GM23338 (cell line): ENCODE data around the gene DDX18. TPM values are rescaled to one million over a fixed set of nuclear protein-coding genes. Genes with fewer than 3 reads are reported as not detected.

Source experiments
- ATAC-seq: fragments of 200-7000 bp; cut with Tn5 transposase; 3 replicates; pipeline ENCODE4 v1.9.1; 2020
- DNase-seq: peaks from one replicate; pipeline ENCODE4 v3.0.0-alpha.2; 2015; ENCODE audit warnings: low spot score
- H2AFZ ChIP-seq: fragments of 200-600 bp; sonication (generic); 2 replicates; pipeline ENCODE4 v1.8.0; 2016; ENCODE audit warnings: antibody characterized with exemption, mild to moderate bottlenecking, moderate library complexity
- H3F3A ChIP-seq: fragments of 200-600 bp; sonication (generic); replicated peaks from 2 replicates; pipeline ENCODE4 v1.8.0; 2017; ENCODE audit warnings: antibody characterized with exemption, mixed run types, low read depth
- H3K27ac ChIP-seq: fragments of 200-600 bp; sonication (generic); 2 replicates; pipeline ENCODE4 v1.6.1; 2016; ENCODE audit warnings: low read depth
- H3K27me3 ChIP-seq: fragments of 200-600 bp; sonication (generic); 2 replicates; pipeline ENCODE4 v1.8.0; 2016; ENCODE audit warnings: mild to moderate bottlenecking, mixed run types, moderate library complexity; ENCODE audit not compliant: insufficient read depth
- H3K36me3 ChIP-seq: fragments of 200-600 bp; sonication (generic); 2 replicates; pipeline ENCODE4 v1.8.0; 2016; ENCODE audit warnings: mild to moderate bottlenecking; ENCODE audit not compliant: insufficient read depth
- H3K4me1 ChIP-seq: fragments of 200-600 bp; sonication (generic); 2 replicates; pipeline ENCODE4 v1.8.0; 2016; ENCODE audit warnings: mild to moderate bottlenecking, moderate library complexity; ENCODE audit not compliant: insufficient read depth
- H3K4me2 ChIP-seq: fragments of 200-600 bp; sonication (generic); 2 replicates; pipeline ENCODE4 v1.7.1; 2017; ENCODE audit warnings: mixed run types
- H3K4me3 ChIP-seq: fragments of 200-600 bp; sonication (generic); 2 replicates; pipeline ENCODE4 v1.6.1; 2016; ENCODE audit warnings: mixed run types
- H3K79me2 ChIP-seq: fragments of 200-600 bp; sonication (generic); replicated peaks from 2 replicates; pipeline ENCODE4 v1.8.0; 2017; ENCODE audit warnings: mild to moderate bottlenecking; ENCODE audit not compliant: insufficient read depth
- H3K9me2 ChIP-seq: fragments of 200-600 bp; sonication (generic); 2 replicates; pipeline ENCODE4 v1.8.0; 2017; ENCODE audit not compliant: insufficient read depth
- H4K20me1 ChIP-seq: fragments of 200-600 bp; sonication (generic); replicated peaks from 2 replicates; pipeline ENCODE4 v1.8.0; 2017; ENCODE audit warnings: mild to moderate bottlenecking; ENCODE audit not compliant: insufficient read depth
- H3K27ac Mint-ChIP-seq: 2 replicates; pipeline ENCODE4 v1.8.0; 2020; ENCODE audit warnings: inconsistent platforms, mild to moderate bottlenecking, moderate library complexity, mixed read lengths
- H3K27me3 Mint-ChIP-seq: 3 replicates; pipeline ENCODE4 v1.8.0; 2022; ENCODE audit warnings: low read depth, mild to moderate bottlenecking, moderate library complexity, mixed read lengths, inconsistent platforms; ENCODE audit not compliant: insufficient read depth, poor library complexity
- H3K36me3 Mint-ChIP-seq: 3 replicates; pipeline ENCODE4 v1.8.0; 2021; ENCODE audit warnings: low read depth, mild to moderate bottlenecking, inconsistent platforms, moderate library complexity, mixed read lengths
- H3K4me1 Mint-ChIP-seq: 3 replicates; pipeline ENCODE4 v1.8.0; 2020; ENCODE audit warnings: mild to moderate bottlenecking, inconsistent platforms, mixed read lengths
- H3K4me3 Mint-ChIP-seq: 3 replicates; pipeline ENCODE4 v1.8.0; 2021; ENCODE audit warnings: moderate library complexity, mild to moderate bottlenecking, inconsistent platforms, mixed read lengths
- H3K9me3 Mint-ChIP-seq: 3 replicates; pipeline ENCODE4 v1.8.0; 2020; ENCODE audit warnings: moderate library complexity, mild to moderate bottlenecking, inconsistent platforms, mixed read lengths
- CREB1 ChIP-seq: fragments of 250-450 bp; sonication (Bioruptor Pico); IDR thresholded peaks from 2 replicates; pipeline ENCODE4 v1.5.0; 2020; ENCODE audit warnings: low read depth, mild to moderate bottlenecking, moderate library complexity
- EZH2 ChIP-seq: fragments of 200-600 bp; sonication (generic); IDR thresholded peaks from one replicate; pipeline ENCODE4 v1.8.0; 2017; ENCODE audit warnings: antibody characterized with exemption, mild to moderate bottlenecking, low read depth; ENCODE audit not compliant: unreplicated experiment
- EZH2phosphoT487 ChIP-seq: fragments of 200-600 bp; sonication (generic); IDR thresholded peaks from one replicate; pipeline ENCODE4 v1.8.1; 2018; ENCODE audit warnings: antibody characterized with exemption; ENCODE audit not compliant: unreplicated experiment
- JUNB ChIP-seq: IDR thresholded peaks from one replicate; pipeline ENCODE4 v1.6.1; 2016; ENCODE audit warnings: antibody characterized with exemption; ENCODE audit not compliant: unreplicated experiment
- NANOG ChIP-seq: IDR thresholded peaks from 2 replicates; pipeline ENCODE4 v1.6.1; 2016; ENCODE audit warnings: antibody characterized with exemption, borderline replicate concordance
- POLR2AphosphoS5 ChIP-seq: IDR thresholded peaks from 2 replicates; pipeline ENCODE4 v1.6.1; 2016; ENCODE audit warnings: antibody characterized with exemption, low read depth
- REST ChIP-seq: IDR thresholded peaks from one replicate; pipeline ENCODE4 v1.6.1; 2018; ENCODE audit warnings: antibody characterized with exemption; ENCODE audit not compliant: unreplicated experiment
- STAT1 ChIP-seq: IDR thresholded peaks from one replicate; pipeline ENCODE4 v1.6.1; 2016; ENCODE audit warnings: antibody characterized with exemption; ENCODE audit not compliant: unreplicated experiment
- ZNF114 ChIP-seq: fragments of 250-450 bp; sonication (Bioruptor Pico); IDR thresholded peaks from 2 replicates; pipeline ENCODE4 v1.5.0; 2020; ENCODE audit warnings: mild to moderate bottlenecking, moderate library complexity
- ZNF331 ChIP-seq: fragments of 250-450 bp; sonication (Bioruptor Pico); IDR thresholded peaks from 2 replicates; pipeline ENCODE4 v1.5.0; 2020; ENCODE audit warnings: low read depth, mild to moderate bottlenecking, moderate library complexity
- polyA plus RNA-seq: library from polyadenylated mRNA; unstranded; fragments of >200 nt; fragmentation: Nextera tagmentation; extraction: Ambion mirVana; gene quantifications from 2 replicates; pipeline ENCODE4 v1.2.1, GENCODE V29; 2016
- total RNA-seq: library from RNA; depleted of rRNA; stranded (reverse); fragments of >200 nt; shearing (Covaris generic); gene quantifications from 2 replicates; pipeline ENCODE4 v1.2.3, GENCODE V29; 2014
- TF ChIP-seq, protein P1 (sequence below): fragments of 250-450 bp; sonication (Bioruptor Pico); IDR thresholded peaks from 2 replicates; pipeline ENCODE4 v1.5.0; 2020; ENCODE audit warnings: mild to moderate bottlenecking, moderate library complexity
- TF ChIP-seq, protein P2 (sequence below): IDR thresholded peaks from 2 replicates; pipeline ENCODE4 v1.6.1; 2016; ENCODE audit warnings: antibody characterized with exemption

Gene DDX18
- total and polyA plus RNA-seq, 2 experiments from 2014 or later, result 102 to 169 TPM

- H3K27me3 Mint-ChIP-seq, result no peaks in the 10 kb centered on the region
- H3K4me1 Mint-ChIP-seq, result peaks cover 9% of the 10 kb centered on the region
- peaks cover 35% of the 10 kb centered on the region for H3K79me2 ChIP-seq
- H3F3A ChIP-seq, result no peaks in the 10 kb centered on the region
- H3K4me1 ChIP-seq, result peaks cover 8% of the 10 kb centered on the region; the same call in 1 of the 2 replicates
- H2AFZ ChIP-seq, result no peak overlapping the region
- no peaks in the 10 kb centered on the region; the same call in 2 of the 3 replicates for H3K9me3 Mint-ChIP-seq
- no peak overlapping the region for H3K4me3 Mint-ChIP-seq
- no peak overlapping the region for H3K4me2 ChIP-seq
- H3K27me3 ChIP-seq, result no peaks in the 10 kb centered on the region
- TF ChIP-seq, protein P1, sequence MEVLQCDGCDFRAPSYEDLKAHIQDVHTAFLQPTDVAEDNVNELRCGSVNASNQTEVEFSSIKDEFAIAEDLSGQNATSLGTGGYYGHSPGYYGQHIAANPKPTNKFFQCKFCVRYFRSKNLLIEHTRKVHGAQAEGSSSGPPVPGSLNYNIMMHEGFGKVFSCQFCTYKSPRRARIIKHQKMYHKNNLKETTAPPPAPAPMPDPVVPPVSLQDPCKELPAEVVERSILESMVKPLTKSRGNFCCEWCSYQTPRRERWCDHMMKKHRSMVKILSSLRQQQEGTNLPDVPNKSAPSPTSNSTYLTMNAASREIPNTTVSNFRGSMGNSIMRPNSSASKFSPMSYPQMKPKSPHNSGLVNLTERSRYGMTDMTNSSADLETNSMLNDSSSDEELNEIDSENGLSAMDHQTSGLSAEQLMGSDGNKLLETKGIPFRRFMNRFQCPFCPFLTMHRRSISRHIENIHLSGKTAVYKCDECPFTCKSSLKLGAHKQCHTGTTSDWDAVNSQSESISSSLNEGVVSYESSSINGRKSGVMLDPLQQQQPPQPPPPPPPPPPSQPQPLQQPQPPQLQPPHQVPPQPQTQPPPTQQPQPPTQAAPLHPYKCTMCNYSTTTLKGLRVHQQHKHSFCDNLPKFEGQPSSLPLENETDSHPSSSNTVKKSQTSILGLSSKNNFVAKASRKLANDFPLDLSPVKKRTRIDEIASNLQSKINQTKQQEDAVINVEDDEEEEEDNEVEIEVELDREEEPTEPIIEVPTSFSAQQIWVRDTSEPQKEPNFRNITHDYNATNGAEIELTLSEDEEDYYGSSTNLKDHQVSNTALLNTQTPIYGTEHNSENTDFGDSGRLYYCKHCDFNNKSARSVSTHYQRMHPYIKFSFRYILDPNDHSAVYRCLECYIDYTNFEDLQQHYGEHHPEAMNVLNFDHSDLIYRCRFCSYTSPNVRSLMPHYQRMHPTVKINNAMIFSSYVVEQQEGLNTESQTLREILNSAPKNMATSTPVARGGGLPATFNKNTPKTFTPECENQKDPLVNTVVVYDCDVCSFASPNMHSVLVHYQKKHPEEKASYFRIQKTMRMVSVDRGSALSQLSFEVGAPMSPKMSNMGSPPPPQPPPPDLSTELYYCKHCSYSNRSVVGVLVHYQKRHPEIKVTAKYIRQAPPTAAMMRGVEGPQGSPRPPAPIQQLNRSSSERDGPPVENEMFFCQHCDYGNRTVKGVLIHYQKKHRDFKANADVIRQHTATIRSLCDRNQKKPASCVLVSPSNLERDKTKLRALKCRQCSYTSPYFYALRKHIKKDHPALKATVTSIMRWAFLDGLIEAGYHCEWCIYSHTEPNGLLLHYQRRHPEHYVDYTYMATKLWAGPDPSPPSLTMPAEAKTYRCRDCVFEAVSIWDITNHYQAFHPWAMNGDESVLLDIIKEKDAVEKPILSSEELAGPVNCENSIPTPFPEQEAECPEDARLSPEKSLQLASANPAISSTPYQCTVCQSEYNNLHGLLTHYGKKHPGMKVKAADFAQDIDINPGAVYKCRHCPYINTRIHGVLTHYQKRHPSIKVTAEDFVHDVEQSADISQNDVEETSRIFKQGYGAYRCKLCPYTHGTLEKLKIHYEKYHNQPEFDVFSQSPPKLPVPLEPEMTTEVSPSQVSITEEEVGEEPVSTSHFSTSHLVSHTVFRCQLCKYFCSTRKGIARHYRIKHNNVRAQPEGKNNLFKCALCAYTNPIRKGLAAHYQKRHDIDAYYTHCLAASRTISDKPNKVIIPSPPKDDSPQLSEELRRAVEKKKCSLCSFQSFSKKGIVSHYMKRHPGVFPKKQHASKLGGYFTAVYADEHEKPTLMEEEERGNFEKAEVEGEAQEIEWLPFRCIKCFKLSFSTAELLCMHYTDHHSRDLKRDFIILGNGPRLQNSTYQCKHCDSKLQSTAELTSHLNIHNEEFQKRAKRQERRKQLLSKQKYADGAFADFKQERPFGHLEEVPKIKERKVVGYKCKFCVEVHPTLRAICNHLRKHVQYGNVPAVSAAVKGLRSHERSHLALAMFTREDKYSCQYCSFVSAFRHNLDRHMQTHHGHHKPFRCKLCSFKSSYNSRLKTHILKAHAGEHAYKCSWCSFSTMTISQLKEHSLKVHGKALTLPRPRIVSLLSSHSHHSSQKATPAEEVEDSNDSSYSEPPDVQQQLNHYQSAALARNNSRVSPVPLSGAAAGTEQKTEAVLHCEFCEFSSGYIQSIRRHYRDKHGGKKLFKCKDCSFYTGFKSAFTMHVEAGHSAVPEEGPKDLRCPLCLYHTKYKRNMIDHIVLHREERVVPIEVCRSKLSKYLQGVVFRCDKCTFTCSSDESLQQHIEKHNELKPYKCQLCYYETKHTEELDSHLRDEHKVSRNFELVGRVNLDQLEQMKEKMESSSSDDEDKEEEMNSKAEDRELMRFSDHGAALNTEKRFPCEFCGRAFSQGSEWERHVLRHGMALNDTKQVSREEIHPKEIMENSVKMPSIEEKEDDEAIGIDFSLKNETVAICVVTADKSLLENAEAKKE (CRISPR knock-in tag), result no peak
- TF ChIP-seq ZNF331 (no peak), EZH2 (no peak), ZNF114 (CRISPR knock-in tag) (no peak), CREB1 (no peak), JUNB (no peak), STAT1 (no peak), REST (no peak), NANOG (no peak), POLR2AphosphoS5 (no peak), EZH2phosphoT487 (no peak)
- TF ChIP-seq, protein P2, sequence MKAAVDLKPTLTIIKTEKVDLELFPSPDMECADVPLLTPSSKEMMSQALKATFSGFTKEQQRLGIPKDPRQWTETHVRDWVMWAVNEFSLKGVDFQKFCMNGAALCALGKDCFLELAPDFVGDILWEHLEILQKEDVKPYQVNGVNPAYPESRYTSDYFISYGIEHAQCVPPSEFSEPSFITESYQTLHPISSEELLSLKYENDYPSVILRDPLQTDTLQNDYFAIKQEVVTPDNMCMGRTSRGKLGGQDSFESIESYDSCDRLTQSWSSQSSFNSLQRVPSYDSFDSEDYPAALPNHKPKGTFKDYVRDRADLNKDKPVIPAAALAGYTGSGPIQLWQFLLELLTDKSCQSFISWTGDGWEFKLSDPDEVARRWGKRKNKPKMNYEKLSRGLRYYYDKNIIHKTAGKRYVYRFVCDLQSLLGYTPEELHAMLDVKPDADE, result no peak
- H3K36me3 Mint-ChIP-seq, result peaks cover 75% of the 10 kb centered on the region
- no peak overlapping the region for H3K27ac ChIP-seq
- H4K20me1 ChIP-seq, result peaks cover 8% of the 10 kb centered on the region
- H3K4me3 ChIP-seq, result no peak overlapping the region
- ATAC-seq, result no peak
- H3K27ac Mint-ChIP-seq, result no peak overlapping the region
- no peak for DNase-seq
- peaks cover 70% of the 10 kb centered on the region for H3K36me3 ChIP-seq
- H3K9me2 ChIP-seq, result no peaks in the 10 kb centered on the region
Observed at GRCh38 chr2:117818921-117819320, 4.4 kb downstream of the DDX18 start.
